OCI-LY7 (cell line): ENCODE measurements around the gene SPPL3.

Source experiments
- EZH2phosphoT487 ChIP-seq: fragments of 200-600 bp; sonication (generic); IDR thresholded peaks from 2 replicates; pipeline ENCODE4 v1.6.1; 2018; ENCODE audit warnings: low read depth, borderline replicate concordance, mild to moderate bottlenecking, mixed run types, antibody characterized with exemption, low read length, moderate library complexity, mixed read lengths
- TF ChIP-seq, protein P1 (sequence below): fragments of 200-600 bp; sonication (generic); conservative IDR thresholded peaks from 2 replicates; pipeline ENCODE4 v1.5.1; 2014; ENCODE audit warnings: mild to moderate bottlenecking, antibody characterized with exemption, low read length, moderate library complexity, mixed read lengths

DNA sequence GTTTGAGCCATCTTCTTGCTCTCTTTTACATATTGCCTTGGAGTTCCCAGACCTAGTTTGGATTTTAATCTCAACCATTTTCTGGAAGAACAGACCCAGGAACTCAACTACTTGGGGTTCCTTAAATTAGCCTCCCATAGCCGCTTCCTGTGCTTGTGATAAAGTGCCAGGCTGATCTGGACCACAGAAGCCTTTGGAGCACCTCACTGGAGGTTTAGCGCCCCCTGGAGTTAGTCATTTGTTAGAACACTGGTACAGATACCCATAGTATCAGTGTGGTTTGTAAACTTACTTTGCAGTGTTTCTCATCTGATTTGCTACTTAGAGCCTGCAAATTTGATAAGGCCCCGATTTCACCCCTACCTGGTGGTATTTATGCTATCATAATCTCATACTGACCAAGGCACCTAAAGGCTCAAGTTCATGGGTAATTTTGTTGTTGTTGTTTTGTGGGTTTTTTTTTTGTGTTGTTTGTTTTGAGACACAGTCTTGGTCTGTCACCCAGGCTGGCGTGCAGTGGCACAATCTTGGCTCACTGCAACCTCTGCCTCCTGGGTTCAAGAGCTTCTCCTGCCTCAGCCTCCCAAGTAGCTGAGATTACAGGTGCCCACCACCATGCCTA, 190.2 kb downstream of the SPPL3 start:
- TF ChIP-seq, protein P1, sequence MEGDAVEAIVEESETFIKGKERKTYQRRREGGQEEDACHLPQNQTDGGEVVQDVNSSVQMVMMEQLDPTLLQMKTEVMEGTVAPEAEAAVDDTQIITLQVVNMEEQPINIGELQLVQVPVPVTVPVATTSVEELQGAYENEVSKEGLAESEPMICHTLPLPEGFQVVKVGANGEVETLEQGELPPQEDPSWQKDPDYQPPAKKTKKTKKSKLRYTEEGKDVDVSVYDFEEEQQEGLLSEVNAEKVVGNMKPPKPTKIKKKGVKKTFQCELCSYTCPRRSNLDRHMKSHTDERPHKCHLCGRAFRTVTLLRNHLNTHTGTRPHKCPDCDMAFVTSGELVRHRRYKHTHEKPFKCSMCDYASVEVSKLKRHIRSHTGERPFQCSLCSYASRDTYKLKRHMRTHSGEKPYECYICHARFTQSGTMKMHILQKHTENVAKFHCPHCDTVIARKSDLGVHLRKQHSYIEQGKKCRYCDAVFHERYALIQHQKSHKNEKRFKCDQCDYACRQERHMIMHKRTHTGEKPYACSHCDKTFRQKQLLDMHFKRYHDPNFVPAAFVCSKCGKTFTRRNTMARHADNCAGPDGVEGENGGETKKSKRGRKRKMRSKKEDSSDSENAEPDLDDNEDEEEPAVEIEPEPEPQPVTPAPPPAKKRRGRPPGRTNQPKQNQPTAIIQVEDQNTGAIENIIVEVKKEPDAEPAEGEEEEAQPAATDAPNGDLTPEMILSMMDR: peak; percentile 97
- no peak for TF ChIP-seq EZH2phosphoT487
